OCI-M2 (cell line): ENCODE data around the gene PREP.
"Not testable (repeated sequence)": the region's sequence is repeated elsewhere in the genome, so short reads cannot be mapped to it uniquely, and the experiment has no call there.

Experiments used
- DNase-seq: peaks from one replicate; lab custom pipeline; 2025; ENCODE audit not compliant: unreplicated experiment; lab: John Stamatoyannopoulos, UW

PREP gene

DNA sequence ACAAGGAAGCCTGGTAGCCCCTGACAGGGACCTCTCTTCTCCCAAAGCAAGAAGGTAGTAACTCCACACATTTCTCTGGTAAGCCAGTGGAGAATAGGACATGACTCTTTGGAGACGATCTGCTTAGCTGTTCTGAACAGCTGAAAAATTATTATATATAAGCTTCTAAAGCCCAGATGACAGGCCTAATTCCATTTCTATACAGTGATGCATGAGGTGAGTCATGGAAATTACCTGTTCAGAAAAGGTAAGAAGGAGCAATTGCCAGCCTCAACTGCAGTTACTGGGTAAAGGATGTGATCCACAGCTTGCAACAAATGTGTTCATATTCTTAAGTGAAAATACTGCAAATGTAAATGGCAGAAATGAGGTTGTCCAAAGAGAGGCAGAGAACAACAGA lies 54.0 kb downstream of the PREP start:
- DNase-seq: no peak

DNA sequence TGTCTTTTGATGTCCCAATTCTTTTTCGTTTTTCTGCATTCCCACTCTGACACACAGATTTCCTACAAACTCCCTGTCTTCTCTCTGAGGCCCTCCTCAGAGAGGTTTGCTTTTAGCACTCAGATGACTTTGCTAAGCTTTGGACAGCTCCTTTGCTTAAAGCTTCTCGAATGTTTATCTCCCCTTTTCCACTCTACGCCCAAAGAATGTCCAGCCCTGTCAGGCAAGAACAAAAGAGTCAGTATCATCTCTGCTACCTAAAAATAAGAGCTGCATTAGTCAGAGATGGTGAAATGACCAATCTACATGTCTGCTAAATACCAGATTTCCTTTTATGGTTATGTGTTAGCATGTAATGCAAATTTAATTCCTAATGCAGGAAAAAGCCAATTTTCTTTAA lies 56.8 kb downstream of the PREP start:
- no peak for DNase-seq

DNA sequence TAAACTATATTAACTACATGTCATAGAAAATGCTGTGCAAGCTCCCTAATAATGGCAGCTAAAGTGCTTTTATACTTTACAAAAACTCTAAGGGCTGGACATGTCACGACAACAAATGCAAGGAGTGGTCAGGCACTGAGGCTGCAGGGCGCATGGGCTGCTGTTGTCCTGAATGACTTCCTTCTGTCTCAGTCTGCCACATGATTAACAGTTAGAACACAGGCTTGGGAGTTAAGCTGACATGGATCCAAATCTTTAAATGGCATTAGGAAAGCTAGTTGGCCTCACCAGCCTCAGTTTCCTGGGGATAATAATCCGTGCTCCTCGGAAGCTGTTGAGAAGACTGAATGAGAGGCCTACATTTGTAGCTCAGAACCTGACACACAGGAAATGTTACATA lies 57.4 kb downstream of the PREP start:
- DNase-seq: no peak

DNA sequence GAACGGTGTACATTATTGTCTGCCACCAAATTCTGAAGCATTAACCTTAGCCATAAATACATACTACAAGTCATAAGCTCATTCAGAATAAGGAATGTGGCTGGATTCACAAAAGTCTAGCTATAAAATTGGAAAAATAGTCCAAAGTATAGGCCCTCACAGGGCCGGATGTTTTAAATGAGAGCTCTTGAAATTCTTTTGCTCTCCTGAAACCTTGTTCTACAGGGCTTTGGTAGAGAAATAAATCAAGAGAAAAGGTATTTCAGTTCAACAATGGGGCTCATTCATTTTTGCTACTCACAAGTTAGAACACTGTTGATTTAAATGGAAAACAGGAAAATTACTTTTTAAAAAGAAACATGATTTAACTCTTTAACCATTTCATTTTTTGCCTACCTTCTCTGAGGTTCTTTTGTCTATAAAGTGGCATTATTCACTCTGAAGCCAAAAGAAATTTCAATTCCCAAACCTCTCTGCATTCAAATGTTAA lies 58.0 kb downstream of the PREP start:
- DNase-seq: no peak

DNA sequence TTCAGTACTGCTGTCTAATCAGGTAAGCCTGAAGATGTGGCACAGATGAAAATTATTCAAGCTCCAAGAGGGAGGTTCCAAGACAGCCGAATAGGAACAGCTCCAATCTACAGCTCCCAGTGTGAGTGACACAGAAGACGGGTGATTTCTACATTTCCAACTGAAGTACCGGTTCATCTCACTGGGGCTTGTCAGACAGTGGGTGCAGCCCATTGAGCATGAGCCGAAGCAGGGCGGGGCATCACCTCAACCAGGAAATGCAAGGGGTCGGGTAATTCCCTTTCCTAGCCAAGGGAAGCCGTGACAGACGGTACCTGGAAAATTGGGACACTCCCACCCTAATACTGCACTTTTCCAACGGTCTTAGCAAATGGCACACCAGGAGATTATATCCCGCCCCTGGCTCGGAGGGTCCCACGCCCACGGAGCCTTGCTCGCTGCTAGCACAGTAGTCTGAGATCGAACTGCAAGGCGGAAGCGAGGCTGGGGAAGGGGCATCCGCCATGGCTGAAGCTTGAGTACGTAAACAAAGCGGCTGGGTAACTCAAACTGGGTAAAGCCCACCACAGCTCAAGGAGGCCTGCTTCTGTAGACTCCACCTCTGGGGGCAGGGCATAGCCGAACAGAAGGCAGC lies 64.4 kb downstream of the PREP start:
- not testable (repeated sequence) for DNase-seq

DNA sequence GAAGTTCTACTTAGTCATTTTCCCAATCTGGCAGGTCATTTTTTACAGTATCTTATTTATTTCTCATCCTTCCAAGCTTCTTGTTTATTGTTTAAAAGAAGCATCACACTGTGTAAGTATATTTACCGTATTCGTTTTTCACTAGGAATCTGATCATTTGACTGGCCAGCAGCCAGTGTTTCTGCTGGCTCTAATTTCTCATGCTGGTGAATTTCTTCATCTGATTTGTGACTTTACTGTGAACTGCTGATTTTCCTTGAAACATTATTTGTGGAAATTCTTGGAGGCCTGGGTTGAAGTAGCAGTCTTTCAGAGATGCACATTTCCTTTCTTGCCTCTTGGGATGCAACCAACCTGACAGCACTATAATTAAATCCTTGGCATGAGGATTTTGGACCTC lies 65.9 kb downstream of the PREP start:
- DNase-seq: no peak

DNA sequence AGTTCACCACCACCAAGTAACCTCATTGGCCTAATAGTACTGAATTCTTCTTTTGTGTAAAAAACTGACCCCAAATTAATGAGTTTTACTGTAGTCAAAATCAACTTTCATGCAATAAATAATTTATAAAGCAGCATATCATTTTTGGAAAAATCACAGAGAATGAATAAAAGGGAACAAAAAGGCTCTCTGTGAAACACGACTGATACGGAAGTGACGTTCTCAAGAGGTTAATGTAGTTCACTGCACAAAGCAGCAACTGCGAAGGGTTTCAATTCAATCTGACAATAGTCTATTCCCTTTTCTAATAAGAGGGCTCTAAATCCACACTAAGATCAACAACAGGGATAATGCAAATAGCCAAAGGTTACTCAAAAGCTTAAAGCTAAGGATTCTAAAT lies 70.3 kb downstream of the PREP start:
- DNase-seq: no peak

DNA sequence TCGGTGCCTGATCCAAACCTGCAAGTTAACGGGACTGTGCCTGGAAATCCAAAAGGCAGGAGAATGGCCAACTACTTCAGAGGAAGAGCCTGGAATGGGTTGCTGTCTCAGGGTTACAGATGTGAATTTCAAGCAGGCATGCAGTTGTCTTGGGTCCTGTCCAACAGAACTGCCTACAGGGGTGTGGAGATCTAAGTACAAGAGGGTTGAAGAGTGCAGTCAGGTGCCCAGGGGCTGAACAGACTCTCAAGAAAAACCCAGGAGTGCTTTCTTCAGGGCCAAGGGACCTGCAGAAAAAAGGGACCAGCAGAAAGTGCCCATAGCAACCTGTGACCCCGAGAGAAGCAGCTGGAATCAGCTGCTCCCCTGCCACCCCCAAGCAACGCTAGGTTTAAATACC lies 71.0 kb downstream of the PREP start:
- DNase-seq: no peak

DNA sequence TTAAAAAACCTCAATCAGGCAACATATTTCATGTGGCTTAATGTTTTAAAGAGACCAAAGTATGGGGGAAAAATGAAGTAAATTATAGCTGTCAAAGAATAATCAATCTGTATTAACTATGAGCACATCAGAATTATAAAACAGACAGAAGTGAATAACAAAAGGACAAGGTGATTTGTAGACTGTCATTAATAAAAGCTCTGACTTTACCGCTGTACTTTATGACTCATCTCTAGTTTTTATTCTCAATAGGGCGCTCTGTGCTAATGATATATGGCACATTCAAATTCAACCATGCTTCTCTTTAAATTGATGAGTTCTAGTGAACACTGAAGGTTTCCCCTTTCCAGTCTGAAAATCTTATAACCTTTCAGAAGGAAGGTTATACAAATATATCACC lies 72.0 kb downstream of the PREP start:
- no peak for DNase-seq

DNA sequence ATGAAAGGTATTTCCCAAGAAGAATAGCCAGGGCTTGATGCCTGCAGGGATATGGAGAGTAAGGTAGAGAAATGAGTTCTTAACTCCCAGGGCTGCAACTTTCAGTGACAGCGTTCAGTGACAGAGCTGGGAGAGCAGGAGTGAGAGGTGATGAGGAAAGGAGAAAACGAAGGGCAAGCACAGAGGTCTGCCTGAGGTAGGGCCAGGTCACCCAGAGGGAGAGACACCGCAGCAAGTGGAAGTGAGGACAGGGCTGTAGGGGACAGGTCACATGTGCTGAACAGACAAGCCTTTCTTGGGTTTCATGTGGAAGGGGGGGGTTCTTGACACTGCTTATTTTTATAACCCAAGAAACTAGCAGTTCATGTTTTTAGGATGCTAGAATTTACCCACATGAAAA lies 72.5 kb downstream of the PREP start:
- DNase-seq: no peak

DNA sequence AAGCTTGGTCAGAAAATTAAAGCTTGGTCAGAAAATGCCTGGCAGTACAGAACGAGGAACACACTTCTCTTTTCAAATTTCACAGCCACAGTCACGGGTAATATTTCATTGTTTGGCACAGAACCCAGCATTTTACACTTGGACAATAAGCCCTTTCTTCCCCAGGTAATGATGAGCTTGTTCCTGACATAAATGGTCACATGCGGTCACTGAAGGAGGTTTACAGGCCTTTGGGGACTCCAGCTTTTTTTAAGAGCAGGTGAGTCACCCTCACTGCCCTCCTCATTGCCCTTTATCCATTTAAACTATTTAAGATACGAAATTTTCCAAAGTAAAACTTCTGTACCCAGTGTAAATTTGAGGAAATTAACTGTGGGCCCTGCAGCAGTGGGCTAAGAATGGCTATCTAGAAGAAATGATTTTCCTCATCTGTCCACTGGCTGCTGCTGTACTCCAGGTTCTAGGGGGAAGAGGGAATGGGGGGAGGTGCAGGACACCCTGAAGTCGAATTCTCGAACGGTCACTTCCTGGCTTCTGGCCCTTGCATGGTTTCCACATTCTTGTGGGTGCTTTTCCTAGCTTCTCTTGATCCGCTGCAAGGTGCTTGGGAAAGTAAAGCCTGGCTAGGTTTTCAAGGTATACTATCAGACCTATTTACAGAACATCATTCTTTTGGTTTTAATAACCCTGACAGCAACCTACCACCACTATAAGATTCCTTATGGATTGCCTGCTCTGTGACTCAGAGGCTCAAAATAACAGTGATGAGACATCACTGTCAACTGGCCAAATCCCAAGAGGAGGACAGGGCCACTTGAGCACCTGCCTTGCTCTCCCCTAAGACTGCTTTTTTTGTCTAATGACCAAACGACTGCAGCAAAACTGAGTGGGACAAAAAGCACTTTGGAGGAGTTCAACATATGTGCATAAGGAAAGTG lies 75.8 kb downstream of the PREP start:
- no peak for DNase-seq

DNA sequence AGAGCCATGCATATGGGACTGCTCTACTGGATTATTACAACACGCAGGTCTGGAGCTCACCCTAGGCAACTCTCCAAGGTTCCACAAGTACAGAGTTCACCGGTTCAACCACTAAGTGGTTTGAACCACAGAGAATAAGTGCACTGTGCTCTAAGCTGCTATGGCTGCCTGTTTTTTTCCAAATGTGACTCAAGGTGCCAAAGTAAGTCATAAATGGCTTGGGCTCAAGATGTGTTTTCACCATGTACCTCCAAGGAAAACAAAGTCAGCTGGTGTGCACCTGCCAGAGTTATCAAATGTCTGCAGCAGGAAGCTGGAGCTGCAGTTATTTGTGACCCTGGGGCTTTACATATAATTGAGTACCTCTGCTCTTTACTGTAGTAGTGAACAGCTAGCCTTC lies 76.7 kb downstream of the PREP start:
- DNase-seq: no peak

DNA sequence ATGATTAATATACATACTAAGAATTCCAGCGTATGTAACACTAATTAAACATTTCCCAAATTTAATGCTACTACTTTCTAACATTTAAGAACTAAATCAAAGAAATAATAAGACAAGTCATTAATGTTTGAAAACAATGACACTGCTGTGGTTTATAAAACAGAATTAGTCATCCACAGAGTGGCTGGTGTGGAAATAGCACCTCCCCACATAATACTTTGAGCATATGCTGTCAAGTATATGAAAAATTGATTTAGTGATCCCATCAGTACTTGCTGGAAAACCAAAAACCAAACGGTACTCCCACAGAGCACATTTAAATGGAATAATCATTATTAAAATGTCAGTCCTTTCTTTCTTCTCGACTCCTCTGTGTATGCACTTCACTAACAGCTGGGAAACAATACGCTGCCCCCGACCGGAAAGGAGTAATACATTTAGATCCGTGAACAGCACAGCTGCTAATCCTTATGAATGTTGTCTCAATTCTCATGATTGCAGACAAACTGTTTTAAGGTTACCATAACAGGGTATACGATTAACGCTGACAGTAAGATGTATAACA lies 78.4 kb downstream of the PREP start:
- no peak for DNase-seq

DNA sequence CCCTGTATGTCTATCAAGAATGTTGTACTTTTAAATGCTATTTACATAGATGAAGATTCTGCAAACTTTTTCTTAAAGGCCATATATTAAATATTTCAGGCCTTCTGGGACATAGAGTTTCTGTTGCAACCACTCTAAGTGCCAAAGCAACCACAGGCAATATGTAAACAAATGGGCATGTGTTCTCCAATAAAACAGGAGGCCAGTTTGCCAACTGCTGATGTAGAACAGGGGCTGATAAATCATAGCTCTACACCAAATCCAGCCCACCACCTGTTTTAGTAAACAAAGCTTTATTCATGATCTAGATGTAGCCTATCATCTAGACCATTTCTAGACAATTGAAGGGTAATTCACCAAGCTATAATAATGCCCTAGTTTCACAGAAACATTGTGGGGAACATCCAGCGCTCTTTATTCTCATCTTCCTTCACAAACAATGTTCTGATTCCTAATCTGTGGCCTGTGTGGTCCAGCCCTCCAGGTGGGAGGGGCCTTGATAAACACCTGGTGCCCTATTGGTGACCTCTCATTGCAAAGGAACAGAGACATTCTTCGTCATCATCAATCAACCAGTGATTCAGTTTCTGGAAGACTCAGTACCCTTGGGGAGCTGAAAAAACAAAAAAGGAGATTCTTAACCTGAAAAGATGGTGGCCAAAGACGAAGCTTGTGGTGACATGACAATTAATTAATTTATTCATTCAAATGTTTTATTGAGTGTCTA lies 80.2 kb downstream of the PREP start:
- no peak for DNase-seq

DNA sequence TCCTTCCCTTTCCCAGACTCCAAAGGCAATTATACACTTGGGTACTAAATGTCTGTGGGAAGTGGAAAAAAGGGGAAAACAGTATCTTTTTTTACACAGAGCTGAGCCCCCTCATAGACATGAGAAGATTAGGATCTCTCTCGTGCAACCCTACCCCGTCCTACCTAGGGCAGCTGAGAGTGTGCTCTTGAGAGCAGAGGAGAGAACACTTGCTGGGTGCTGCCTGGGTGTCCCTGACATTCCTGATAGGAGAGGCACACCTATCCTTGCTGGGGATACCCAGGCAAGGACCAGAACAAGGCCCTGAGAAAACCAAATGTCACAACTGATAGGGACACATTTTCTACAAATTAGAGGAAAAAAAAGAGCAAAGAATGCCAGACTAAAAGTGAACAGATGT lies 81.2 kb downstream of the PREP start:
- no peak for DNase-seq

DNA sequence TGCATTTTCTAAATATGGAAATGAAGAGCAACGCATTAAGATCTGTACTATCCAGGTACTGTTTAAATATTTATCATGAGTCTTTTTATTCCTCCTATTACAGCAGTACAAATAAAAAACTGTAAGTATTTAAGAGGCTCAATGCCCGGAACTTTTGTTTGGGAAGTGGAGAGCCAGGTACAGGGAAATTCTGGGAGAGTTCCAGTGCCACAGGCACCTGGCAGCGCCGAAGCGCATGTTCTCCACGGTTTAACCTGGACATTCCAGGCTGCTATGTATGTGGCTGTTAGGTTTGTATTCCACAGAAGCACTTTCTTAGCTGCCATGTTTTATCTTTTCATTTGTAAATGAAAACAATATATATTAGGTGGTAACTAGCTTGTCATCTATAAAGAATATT lies 81.7 kb downstream of the PREP start:
- DNase-seq: no peak

DNA sequence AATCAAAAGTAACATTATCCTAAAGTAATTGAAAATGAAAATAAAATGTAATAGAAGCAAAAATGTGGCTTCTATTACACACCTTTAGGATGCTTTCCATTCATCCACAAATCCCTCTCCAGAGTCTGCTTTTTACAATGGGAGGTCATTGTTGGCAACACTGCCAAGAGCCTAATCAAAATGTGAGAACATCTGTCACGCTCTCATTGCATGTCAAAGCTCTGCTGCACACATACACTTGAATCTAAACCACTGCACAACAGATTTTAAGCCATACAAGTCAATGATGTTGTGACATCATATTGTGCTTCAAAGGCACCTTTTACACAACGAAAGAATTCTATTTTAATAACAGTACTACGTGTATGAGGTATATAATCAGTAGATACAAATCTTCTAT lies 82.1 kb downstream of the PREP start:
- DNase-seq: no peak

DNA sequence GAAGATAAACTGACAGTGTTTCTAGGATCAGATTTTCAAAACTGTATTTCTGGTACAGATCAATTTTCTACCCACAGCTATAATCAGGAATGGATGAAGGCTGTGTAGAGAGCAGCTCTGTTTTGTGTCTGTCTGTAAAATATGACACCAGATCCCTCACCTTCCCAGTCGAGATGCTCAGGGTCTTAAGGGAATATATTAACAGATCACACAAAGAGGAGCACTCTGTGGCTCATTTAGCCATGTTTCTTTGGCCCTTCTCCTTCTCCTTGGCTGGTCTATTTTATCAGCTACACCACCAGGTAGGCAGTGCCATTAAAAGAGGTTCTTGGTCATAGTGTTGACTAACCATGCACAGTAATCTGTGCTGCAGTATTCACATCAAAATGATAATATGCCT lies 82.6 kb downstream of the PREP start:
- no peak for DNase-seq

DNA sequence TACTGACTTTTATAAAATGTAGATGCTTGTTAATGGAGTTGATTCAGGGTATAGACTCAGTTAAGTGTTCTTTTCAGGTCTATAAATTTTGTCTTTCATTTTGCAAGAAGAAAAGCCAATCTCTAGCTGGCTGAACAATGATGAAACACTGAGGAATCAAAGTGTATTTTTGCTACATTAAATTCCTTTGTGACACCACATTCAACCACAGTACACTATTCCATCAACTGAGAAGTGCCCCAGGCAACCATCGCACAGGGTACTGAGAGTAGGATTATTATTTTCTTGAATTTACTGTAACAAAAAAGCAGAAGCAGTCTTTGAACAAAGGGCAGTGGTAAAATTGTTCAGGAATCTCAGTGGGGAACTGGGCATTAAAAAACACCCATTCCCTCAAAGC lies 83.6 kb downstream of the PREP start:
- no peak for DNase-seq

DNA sequence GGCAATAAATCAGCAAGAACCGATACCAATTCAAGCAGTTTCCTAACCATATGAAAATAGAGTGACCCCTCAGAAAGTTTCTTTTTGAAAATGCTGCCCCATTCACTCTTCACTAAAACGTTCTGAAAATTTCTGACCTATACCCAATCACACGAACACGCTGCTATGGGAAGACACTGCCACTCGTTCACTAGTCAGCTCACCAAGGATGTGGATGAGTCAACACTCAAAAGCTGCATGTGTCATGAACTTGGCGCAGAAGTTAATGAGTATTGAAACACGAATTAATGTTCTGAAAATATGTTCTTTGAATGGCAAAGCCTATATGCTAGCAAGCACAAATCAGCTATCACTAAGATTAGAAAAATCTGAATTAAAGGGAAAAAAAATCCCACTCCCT lies 84.2 kb downstream of the PREP start:
- no peak for DNase-seq
